ENCODE measurements around the gene SIRPB1.

DNA sequence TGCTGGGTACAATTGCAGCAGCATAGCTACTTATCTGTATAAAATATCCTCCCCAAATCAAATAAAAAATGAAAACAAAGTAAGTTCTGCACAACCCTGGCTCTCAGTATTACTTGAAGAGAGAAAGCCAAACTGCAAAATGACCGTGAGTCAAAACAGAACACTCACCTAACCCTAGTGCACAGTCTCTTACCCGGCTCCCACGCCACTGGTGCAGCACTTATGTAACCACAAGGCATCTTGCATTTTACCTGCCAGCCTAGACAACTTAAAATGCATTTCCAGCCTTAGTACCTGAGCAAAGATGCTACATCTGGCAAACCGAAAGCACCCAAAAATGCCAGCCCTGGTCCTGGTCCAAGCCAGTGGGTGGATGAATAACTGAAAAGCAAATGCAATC lies 12.4 kb upstream of the SIRPB1 start:
- TF ChIP-seq, protein P1, sequence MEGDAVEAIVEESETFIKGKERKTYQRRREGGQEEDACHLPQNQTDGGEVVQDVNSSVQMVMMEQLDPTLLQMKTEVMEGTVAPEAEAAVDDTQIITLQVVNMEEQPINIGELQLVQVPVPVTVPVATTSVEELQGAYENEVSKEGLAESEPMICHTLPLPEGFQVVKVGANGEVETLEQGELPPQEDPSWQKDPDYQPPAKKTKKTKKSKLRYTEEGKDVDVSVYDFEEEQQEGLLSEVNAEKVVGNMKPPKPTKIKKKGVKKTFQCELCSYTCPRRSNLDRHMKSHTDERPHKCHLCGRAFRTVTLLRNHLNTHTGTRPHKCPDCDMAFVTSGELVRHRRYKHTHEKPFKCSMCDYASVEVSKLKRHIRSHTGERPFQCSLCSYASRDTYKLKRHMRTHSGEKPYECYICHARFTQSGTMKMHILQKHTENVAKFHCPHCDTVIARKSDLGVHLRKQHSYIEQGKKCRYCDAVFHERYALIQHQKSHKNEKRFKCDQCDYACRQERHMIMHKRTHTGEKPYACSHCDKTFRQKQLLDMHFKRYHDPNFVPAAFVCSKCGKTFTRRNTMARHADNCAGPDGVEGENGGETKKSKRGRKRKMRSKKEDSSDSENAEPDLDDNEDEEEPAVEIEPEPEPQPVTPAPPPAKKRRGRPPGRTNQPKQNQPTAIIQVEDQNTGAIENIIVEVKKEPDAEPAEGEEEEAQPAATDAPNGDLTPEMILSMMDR (IDR thresholded peaks at IDR 0.05; ENCODE audit: low read length), result no peak
- no peak for TF ChIP-seq EZH2 (IDR thresholded peaks at IDR 0.05; ENCODE audit: borderline replicate concordance, low read length)
